ENCODE results near the gene NEUROD6.

GRCh38 chr7:31373337-31374289 is 33.1 kb upstream of the NEUROD6 start:
- TF ChIP-seq CTCF (IDR thresholded peaks at IDR 0.05) (peak; percentile 39 to 56 (median 54)), POLR2A (IDR thresholded peaks at IDR 0.05) (no peak), POLR2AphosphoS5 (IDR thresholded peaks at IDR 0.05) (no peak)

Measured in transverse colon (tissue), 4 donors.